Neural cell (in vitro differentiated cells): Measurements from ENCODE around the gene GSTCD.
"Not testable (repeated sequence)": the region's sequence is repeated elsewhere in the genome, so short reads cannot be mapped to it uniquely, and the experiment has no call there.

Experiments used
- TAF1 ChIP-seq: IDR thresholded peaks from 2 replicates; pipeline ENCODE4 v1.6.1; 2012; ENCODE audit warnings: low read depth
- TF ChIP-seq, protein P1 (sequence below): fragments of 450-650 bp; IDR thresholded peaks from 2 replicates; pipeline ENCODE4 v1.5.1; 2014; ENCODE audit warnings: antibody characterized with exemption, mild to moderate bottlenecking, moderate library complexity; ENCODE audit not compliant: poor library complexity, severe bottlenecking

DNA sequence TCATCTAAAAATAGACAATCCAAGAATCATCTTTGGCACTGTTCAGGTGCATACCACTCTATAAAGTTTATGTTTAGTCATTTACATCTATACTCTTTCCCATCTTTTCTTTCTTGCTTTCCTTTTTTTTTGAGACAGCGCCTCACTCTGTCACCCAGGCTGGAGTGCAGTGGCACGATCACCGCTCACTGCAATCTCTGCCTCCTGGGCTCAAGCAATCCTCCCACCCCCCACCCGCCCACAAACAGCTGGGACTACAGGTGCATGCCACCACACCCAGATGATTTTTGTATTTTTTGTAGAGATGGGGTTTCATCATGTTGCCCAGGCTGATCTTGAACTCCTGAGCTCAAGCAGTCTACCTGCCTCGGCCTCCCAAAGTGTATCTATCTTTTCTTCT, 13.8 kb upstream of the GSTCD start:
- TF ChIP-seq TAF1: not testable (repeated sequence)
- TF ChIP-seq, protein P1, sequence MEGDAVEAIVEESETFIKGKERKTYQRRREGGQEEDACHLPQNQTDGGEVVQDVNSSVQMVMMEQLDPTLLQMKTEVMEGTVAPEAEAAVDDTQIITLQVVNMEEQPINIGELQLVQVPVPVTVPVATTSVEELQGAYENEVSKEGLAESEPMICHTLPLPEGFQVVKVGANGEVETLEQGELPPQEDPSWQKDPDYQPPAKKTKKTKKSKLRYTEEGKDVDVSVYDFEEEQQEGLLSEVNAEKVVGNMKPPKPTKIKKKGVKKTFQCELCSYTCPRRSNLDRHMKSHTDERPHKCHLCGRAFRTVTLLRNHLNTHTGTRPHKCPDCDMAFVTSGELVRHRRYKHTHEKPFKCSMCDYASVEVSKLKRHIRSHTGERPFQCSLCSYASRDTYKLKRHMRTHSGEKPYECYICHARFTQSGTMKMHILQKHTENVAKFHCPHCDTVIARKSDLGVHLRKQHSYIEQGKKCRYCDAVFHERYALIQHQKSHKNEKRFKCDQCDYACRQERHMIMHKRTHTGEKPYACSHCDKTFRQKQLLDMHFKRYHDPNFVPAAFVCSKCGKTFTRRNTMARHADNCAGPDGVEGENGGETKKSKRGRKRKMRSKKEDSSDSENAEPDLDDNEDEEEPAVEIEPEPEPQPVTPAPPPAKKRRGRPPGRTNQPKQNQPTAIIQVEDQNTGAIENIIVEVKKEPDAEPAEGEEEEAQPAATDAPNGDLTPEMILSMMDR: not testable (repeated sequence)
